HepG2 (cell line): ENCODE measurements around the gene ATAD2B. TPM values are rescaled to one million over a fixed set of nuclear protein-coding genes. Genes with fewer than 3 reads are reported as not detected.

Experiments used
- ARHGAP35 ChIP-seq: sonication (generic); formaldehyde crosslinking; IDR thresholded peaks from 2 replicates; pipeline ENCODE4 v1.9.0; 2022; ENCODE audit warnings: mild to moderate bottlenecking, inconsistent platforms, moderate library complexity, missing genetic modification reagents, borderline replicate concordance
- ATF3 ChIP-seq: sonication (generic); formaldehyde crosslinking; IDR thresholded peaks from 2 replicates; pipeline ENCODE4 v1.4.0; 2020; ENCODE audit warnings: missing genetic modification reagents
- IRF9 ChIP-seq: sonication (generic); formaldehyde crosslinking; IDR thresholded peaks from 2 replicates; pipeline ENCODE4 v1.8.0; 2022; ENCODE audit warnings: missing genetic modification reagents, mild to moderate bottlenecking, borderline replicate concordance
- JUN ChIP-seq: sonication (generic); formaldehyde crosslinking; IDR thresholded peaks from 2 replicates; pipeline ENCODE4 v1.4.0; 2020; ENCODE audit warnings: mild to moderate bottlenecking, missing genetic modification reagents
- JUND ChIP-seq: sonication (generic); formaldehyde crosslinking; IDR thresholded peaks from 2 replicates; pipeline ENCODE4 v1.8.0; 2022; ENCODE audit warnings: mild to moderate bottlenecking, missing genetic modification reagents
- MAFK ChIP-seq, 2 experiments: IDR thresholded peaks in 1 of 2; conservative IDR thresholded peaks in 1 of 2; 2 replicates each; pipeline ENCODE4 v1.6.1; 2011; ENCODE audit warnings: improper control_type of control experiment in 2 of 2, low read length in 2 of 2
- NKX3-1 ChIP-seq: sonication (generic); formaldehyde crosslinking; IDR thresholded peaks from 2 replicates; pipeline ENCODE4 v1.5.0; 2020; ENCODE audit warnings: missing genetic modification reagents
- PREB ChIP-seq: sonication (generic); formaldehyde crosslinking; IDR thresholded peaks from 2 replicates; pipeline ENCODE4 v1.4.0; 2020; ENCODE audit warnings: missing genetic modification reagents
- TARDBP ChIP-seq: sonication (generic); formaldehyde crosslinking; IDR thresholded peaks from 2 replicates; pipeline ENCODE4 v1.8.0; 2022; ENCODE audit warnings: mild to moderate bottlenecking, missing genetic modification reagents
- ZFY ChIP-seq: sonication (generic); formaldehyde crosslinking; IDR thresholded peaks from 2 replicates; pipeline ENCODE4 v1.4.0; 2020; ENCODE audit warnings: missing genetic modification reagents
- ZNF138 ChIP-seq: sonication (generic); formaldehyde crosslinking; IDR thresholded peaks from 2 replicates; pipeline ENCODE4 v1.5.0; 2020; ENCODE audit warnings: mild to moderate bottlenecking, low read depth, missing genetic modification reagents
- ZNF253 ChIP-seq: sonication (generic); formaldehyde crosslinking; IDR thresholded peaks from 2 replicates; pipeline ENCODE4 v1.8.0; 2022; ENCODE audit warnings: mild to moderate bottlenecking, missing genetic modification reagents, borderline replicate concordance
- ZNF296 ChIP-seq: sonication (generic); formaldehyde crosslinking; conservative IDR thresholded peaks from 2 replicates; pipeline ENCODE4 v1.5.0; 2020; ENCODE audit warnings: mild to moderate bottlenecking, missing genetic modification reagents
- ZNF446 ChIP-seq: sonication (generic); formaldehyde crosslinking; IDR thresholded peaks from 2 replicates; pipeline ENCODE4 v1.5.0; 2020; ENCODE audit warnings: mild to moderate bottlenecking, missing genetic modification reagents
- ZNF503 ChIP-seq: sonication (generic); formaldehyde crosslinking; IDR thresholded peaks from 2 replicates; pipeline ENCODE4 v1.4.0; 2020; ENCODE audit warnings: missing genetic modification reagents
- ZNF607 ChIP-seq: sonication (generic); formaldehyde crosslinking; IDR thresholded peaks from 2 replicates; pipeline ENCODE4 v1.5.1; 2020; ENCODE audit warnings: missing genetic modification reagents, mild to moderate bottlenecking, borderline replicate concordance
- ZNF776 ChIP-seq: sonication (generic); formaldehyde crosslinking; IDR thresholded peaks from 2 replicates; pipeline ENCODE4 v1.4.0; 2020; ENCODE audit warnings: mild to moderate bottlenecking, missing genetic modification reagents
- ZNF879 ChIP-seq: sonication (generic); formaldehyde crosslinking; IDR thresholded peaks from 2 replicates; pipeline ENCODE4 v1.8.1; 2023; ENCODE audit warnings: missing genetic modification reagents
- polyA plus RNA-seq, 8 experiments: library from polyadenylated mRNA; depleted of rRNA in 3 of 8; stranded (reverse) in 7 of 8; unstranded in 1 of 8; fragments of >200 nt; fragmentation: Illumina TruSeq in 4 of 8; extraction: Trizol in 4 of 8; gene quantifications; 2 replicates each; pipeline versions ENCODE4 v1.2.1 to v1.2.3, GENCODE V29; 2011 to 2016; ENCODE audit warnings: low read depth in 4 of 8, missing spikeins in 1 of 8, mixed read lengths in 1 of 8; ENCODE audit not compliant: insufficient read depth in 1 of 8
- total RNA-seq, 5 experiments: library from RNA; depleted of rRNA; stranded (reverse); fragments of >200 nt; fragmentation: Illumina TruSeq; extraction: Trizol; gene quantifications; 2 replicates each; pipeline ENCODE4 v1.2.3, GENCODE V29; 2016; ENCODE audit warnings: low read depth in 1 of 5
- TF ChIP-seq, protein P1 (sequence below): IDR thresholded peaks from 2 replicates; pipeline ENCODE4 v1.4.0; 2020; ENCODE audit warnings: mild to moderate bottlenecking, missing genetic modification reagents

Gene ATAD2B
- total and polyA plus RNA-seq, 2 of the 13 experiments (the other 11 are each of a cell fraction or from before 2014, with no cell fraction given) = 5.3 to 22.2 TPM

- TF ChIP-seq JUN (no peak), MAFK (conservative IDR thresholded peaks at IDR 0.05 in 1 of 2, IDR thresholded peaks at IDR 0.05 in 1 of 2; ENCODE audit: low read length in 2 of 2) (0 out of 4 replicates have a peak, but pooled peaks of 1 of the 2 experiments have one; percentile 20), ZNF296 (CRISPR knock-in tag) (0 out of 2 replicates have a peak, but pooled peaks have one; percentile 45), NKX3-1 (CRISPR knock-in tag) (0 out of 2 replicates have a peak, but pooled peaks have one; percentile 35), ZNF776 (CRISPR knock-in tag) (0 out of 2 replicates have a peak, but pooled peaks have one; percentile 37), ZNF138 (CRISPR knock-in tag) (no peak; the same call in none of the 2 replicates), ZNF446 (peak; percentile 38; the same call in 1 of the 2 replicates), ARHGAP35 (CRISPR knock-in tag) (0 out of 2 replicates have a peak, but pooled peaks have one; percentile 14), ZNF503 (CRISPR knock-in tag) (0 out of 2 replicates have a peak, but pooled peaks have one; percentile 26), IRF9 (0 out of 2 replicates have a peak, but pooled peaks have one; percentile 8), TARDBP (CRISPR knock-in tag) (0 out of 2 replicates have a peak, but pooled peaks have one; percentile 4), ZFY (CRISPR knock-in tag) (peak; percentile 97), PREB (CRISPR knock-in tag) (peak; percentile 15), ATF3 (CRISPR knock-in tag) (peak; percentile 38; the same call in 1 of the 2 replicates), ZNF253 (CRISPR knock-in tag) (peak; percentile 24; the same call in 1 of the 2 replicates), ZNF879 (CRISPR knock-in tag) (no peak), JUND (CRISPR knock-in tag) (0 out of 2 replicates have a peak, but pooled peaks have one; percentile 44), ZNF607 (CRISPR knock-in tag) (peak; percentile 59; the same call in 1 of the 2 replicates)
- TF ChIP-seq, protein P1, sequence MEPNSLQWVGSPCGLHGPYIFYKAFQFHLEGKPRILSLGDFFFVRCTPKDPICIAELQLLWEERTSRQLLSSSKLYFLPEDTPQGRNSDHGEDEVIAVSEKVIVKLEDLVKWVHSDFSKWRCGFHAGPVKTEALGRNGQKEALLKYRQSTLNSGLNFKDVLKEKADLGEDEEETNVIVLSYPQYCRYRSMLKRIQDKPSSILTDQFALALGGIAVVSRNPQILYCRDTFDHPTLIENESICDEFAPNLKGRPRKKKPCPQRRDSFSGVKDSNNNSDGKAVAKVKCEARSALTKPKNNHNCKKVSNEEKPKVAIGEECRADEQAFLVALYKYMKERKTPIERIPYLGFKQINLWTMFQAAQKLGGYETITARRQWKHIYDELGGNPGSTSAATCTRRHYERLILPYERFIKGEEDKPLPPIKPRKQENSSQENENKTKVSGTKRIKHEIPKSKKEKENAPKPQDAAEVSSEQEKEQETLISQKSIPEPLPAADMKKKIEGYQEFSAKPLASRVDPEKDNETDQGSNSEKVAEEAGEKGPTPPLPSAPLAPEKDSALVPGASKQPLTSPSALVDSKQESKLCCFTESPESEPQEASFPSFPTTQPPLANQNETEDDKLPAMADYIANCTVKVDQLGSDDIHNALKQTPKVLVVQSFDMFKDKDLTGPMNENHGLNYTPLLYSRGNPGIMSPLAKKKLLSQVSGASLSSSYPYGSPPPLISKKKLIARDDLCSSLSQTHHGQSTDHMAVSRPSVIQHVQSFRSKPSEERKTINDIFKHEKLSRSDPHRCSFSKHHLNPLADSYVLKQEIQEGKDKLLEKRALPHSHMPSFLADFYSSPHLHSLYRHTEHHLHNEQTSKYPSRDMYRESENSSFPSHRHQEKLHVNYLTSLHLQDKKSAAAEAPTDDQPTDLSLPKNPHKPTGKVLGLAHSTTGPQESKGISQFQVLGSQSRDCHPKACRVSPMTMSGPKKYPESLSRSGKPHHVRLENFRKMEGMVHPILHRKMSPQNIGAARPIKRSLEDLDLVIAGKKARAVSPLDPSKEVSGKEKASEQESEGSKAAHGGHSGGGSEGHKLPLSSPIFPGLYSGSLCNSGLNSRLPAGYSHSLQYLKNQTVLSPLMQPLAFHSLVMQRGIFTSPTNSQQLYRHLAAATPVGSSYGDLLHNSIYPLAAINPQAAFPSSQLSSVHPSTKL = peak; percentile 35; the same call in 1 of the 2 replicates
Observed at GRCh38 chr2:23940718-23941620, 14.0 kb upstream of the ATAD2B start (continued).
